Muscle of back (tissue), 13 donors: ENCODE measurements around the gene TTLL8. TPM values are rescaled to one million over a fixed set of nuclear protein-coding genes. Genes with fewer than 3 reads are reported as not detected.
"Not testable (repeated sequence)": the region's sequence is repeated elsewhere in the genome, so short reads cannot be mapped to it uniquely, and the experiment has no call there.

Experiments
- DNase-seq, 3 donors: peaks; one replicate each; pipeline versions ENCODE4 v3.0.0 to v3.0.0-alpha.2; 2013
- long read RNA-seq, 9 donors: transcript quantifications; one replicate each; lab custom pipeline, GENCODE V29; 2026
- polyA plus RNA-seq, 10 donors: library from polyadenylated mRNA; unstranded; fragments of 120-200 nt; gene quantifications; one replicate each; pipeline ENCODE4 v1.2.1, GENCODE V29; 2013; ENCODE audit not compliant: insufficient read length in 10 of 10

Gene TTLL8
- not detected for polyA plus RNA-seq
- long read RNA-seq, donor 1: 0 reads
- long read RNA-seq, donor 2: 0 reads
- long read RNA-seq, donor 3: 0 reads
- long read RNA-seq, donor 4: 0 reads
- long read RNA-seq, donor 5: 0 reads
- long read RNA-seq, donor 6: 0 reads
- long read RNA-seq, donor 7: 0 reads
- long read RNA-seq, donor 8: 0 reads
- long read RNA-seq, donor 9: 0 reads

- DNase-seq: no peak
Measured at GRCh38 chr22:50058061-50058905, at the start of gene TTLL8. Gene TTLL8, minus strand, starts transcription at chr22:50058298.

- DNase-seq: no peak
Measured at GRCh38 chr22:50107529-50107928, 49.4 kb upstream of the TTLL8 start.

- peak; percentile 57 to 82 (median 58) for DNase-seq
Measured at GRCh38 chr22:50105208-50106100, 47.4 kb upstream of the TTLL8 start.

- DNase-seq: no peak
Measured at GRCh38 chr22:50104141-50104544, 46.0 kb upstream of the TTLL8 start.

GRCh38 chr22:50102946-50103345, 44.8 kb upstream of the TTLL8 start:
- DNase-seq: no peak

GRCh38 chr22:50101870-50102565, 43.9 kb upstream of the TTLL8 start:
- no peak for DNase-seq

GRCh38 chr22:50098052-50098451, 40.0 kb upstream of the TTLL8 start:
- DNase-seq: no peak

GRCh38 chr22:50092342-50092741, 34.2 kb upstream of the TTLL8 start:
- no peak for DNase-seq

GRCh38 chr22:50091092-50091768, 33.1 kb upstream of the TTLL8 start:
- no peak for DNase-seq

- no peak for DNase-seq
Measured at GRCh38 chr22:50090412-50090714, 32.3 kb upstream of the TTLL8 start.

- peak in 2 of 3 donors; percentile 28 to 33 for DNase-seq
Measured at GRCh38 chr22:50089682-50090411, 31.7 kb upstream of the TTLL8 start, which contains the start of gene MOV10L1. Gene MOV10L1, plus strand, starts transcription at chr22:50090006. Its CDS starts 83 bp downstream, at chr22:50090089.

GRCh38 chr22:50089231-50089630, 31.1 kb upstream of the TTLL8 start:
- DNase-seq: no peak

GRCh38 chr22:50088096-50088495, 30.0 kb upstream of the TTLL8 start:
- no peak for DNase-seq

- DNase-seq: no peak
Measured at GRCh38 chr22:50087646-50088045, 29.5 kb upstream of the TTLL8 start.

- DNase-seq: not testable (repeated sequence)
Measured at GRCh38 chr22:50086975-50087374, 28.9 kb upstream of the TTLL8 start.

- DNase-seq: no peak
Measured at GRCh38 chr22:50086526-50086925, 28.4 kb upstream of the TTLL8 start.

- DNase-seq: no peak
Measured at GRCh38 chr22:50085211-50085972, 27.3 kb upstream of the TTLL8 start, which contains the start of gene MLC1. Gene MLC1, minus strand, starts transcription at chr22:50085426. Its CDS starts 524 bp downstream, at chr22:50084902.

- no peak for DNase-seq
Measured at GRCh38 chr22:50084614-50085021, 26.5 kb upstream of the TTLL8 start.

GRCh38 chr22:50084080-50084477, 26.0 kb upstream of the TTLL8 start:
- no peak for DNase-seq
